SHP77 (cell line): ENCODE results near the gene EPHA2.
"Not testable (repeated sequence)": the region's sequence is repeated elsewhere in the genome, so short reads cannot be mapped to it uniquely, and the experiment has no call there.

ENCODE experiments used
- DNase-seq, 2 experiments: peaks; one replicate each; lab custom pipeline; 2025; lab: John Stamatoyannopoulos, UW

Gene EPHA2

GRCh38 chr1:16167331-16168143, 11.7 kb upstream of the EPHA2 start:
- no peak for DNase-seq

- DNase-seq: no peak
Observed at GRCh38 chr1:16166117-16166516, 10.2 kb upstream of the EPHA2 start.

GRCh38 chr1:16165548-16165947, 9.7 kb upstream of the EPHA2 start:
- peak in 1 of 2 experiments; percentile 19 for DNase-seq

- peak in 1 of 2 experiments; percentile 17 for DNase-seq
Observed at GRCh38 chr1:16165073-16165364, 9.2 kb upstream of the EPHA2 start.

GRCh38 chr1:16164213-16165072, 8.6 kb upstream of the EPHA2 start:
- DNase-seq: peak; percentile 96

- DNase-seq: not testable (repeated sequence)
Observed at GRCh38 chr1:16163608-16164212, 7.8 kb upstream of the EPHA2 start.

- no peak for DNase-seq
Observed at GRCh38 chr1:16162163-16162822, 6.4 kb upstream of the EPHA2 start.

- no peak for DNase-seq
Observed at GRCh38 chr1:16161717-16162116, 5.8 kb upstream of the EPHA2 start.

- DNase-seq: no peak
Observed at GRCh38 chr1:16158993-16159831, 3.3 kb upstream of the EPHA2 start.

GRCh38 chr1:16158025-16158424, 2.2 kb upstream of the EPHA2 start:
- DNase-seq: no peak

- DNase-seq: peak in 1 of 2 experiments; percentile 18
Observed at GRCh38 chr1:16156848-16157495, 1.1 kb upstream of the EPHA2 start.

- no peak for DNase-seq
Observed at GRCh38 chr1:16153999-16154673, 1.7 kb downstream of the EPHA2 start.

- DNase-seq: no peak
Observed at GRCh38 chr1:16153096-16153998, 2.5 kb downstream of the EPHA2 start.

- no peak for DNase-seq
Observed at GRCh38 chr1:16152481-16153087, 3.3 kb downstream of the EPHA2 start.

GRCh38 chr1:16151995-16152384, 3.9 kb downstream of the EPHA2 start:
- DNase-seq: no peak

GRCh38 chr1:16151196-16151994, 4.5 kb downstream of the EPHA2 start:
- peak; percentile 32 to 58 for DNase-seq

- no peak for DNase-seq
Observed at GRCh38 chr1:16150508-16150907, 5.4 kb downstream of the EPHA2 start.
